ENCODE results near the gene SIGLEC5.
A peak's percentile ranks its signal among the peaks of the same experiment; 100 is the strongest.

Gene SIGLEC5

DNA sequence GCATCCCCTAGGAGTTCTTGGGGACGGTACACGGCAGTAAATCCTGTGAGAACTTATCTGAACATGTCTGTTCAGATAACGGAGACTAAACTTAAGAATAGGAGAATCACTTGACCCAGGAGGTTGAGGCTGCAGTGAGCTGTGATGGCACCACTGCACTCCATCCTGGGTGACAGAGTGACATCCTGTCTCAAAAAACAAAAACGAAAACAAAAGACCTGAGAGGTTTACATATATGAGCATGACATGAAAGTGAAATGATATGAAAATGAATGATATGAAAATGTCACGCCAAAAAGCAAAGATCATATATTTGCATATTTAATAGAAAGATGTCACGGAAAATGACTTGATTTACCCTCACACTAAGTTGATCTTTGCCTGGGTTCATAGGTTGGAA is 53.4 kb downstream of the SIGLEC5 start:
- H3K4me1 ChIP-seq (ENCODE audit: control insufficient read depth, insufficient read depth, low read length): peaks cover 17% of the 10 kb centered on the region
- no peaks in the 10 kb centered on the region for H3K9me3 ChIP-seq (ENCODE audit: control insufficient read depth, low read length)
- H3K4me3 ChIP-seq (ENCODE audit: low read length): no peak overlapping the region
- no peaks in the 10 kb centered on the region for H3K27me3 ChIP-seq (replicated peaks; ENCODE audit: control insufficient read depth, insufficient read depth, low read length)
- peaks cover 39% of the 10 kb centered on the region for H3K36me3 ChIP-seq (ENCODE audit: control insufficient read depth, insufficient read depth, low read length, severe bottlenecking)
- DNase-seq (ENCODE audit: low read depth): no peak
- no peak overlapping the region for H3K9ac ChIP-seq (ENCODE audit: low read length)

- Histone ChIP-seq H3K36me3 (ENCODE audit: control insufficient read depth, insufficient read depth, low read length, severe bottlenecking) (peaks cover 24% of the 10 kb centered on the region), H3K4me1 (ENCODE audit: control insufficient read depth, insufficient read depth, low read length) (peaks cover 20% of the 10 kb centered on the region), H3K27me3 (replicated peaks; ENCODE audit: control insufficient read depth, insufficient read depth, low read length) (peaks cover 2% of the 10 kb centered on the region)
These were observed 56.9 kb downstream of the SIGLEC5 start for GRCh38 chr19:51573331-51573730.

GRCh38 chr19:51572908-51573307 is 57.3 kb downstream of the SIGLEC5 start:
- peaks cover 24% of the 10 kb centered on the region for H3K36me3 ChIP-seq (ENCODE audit: control insufficient read depth, insufficient read depth, low read length, severe bottlenecking)
- DNase-seq (ENCODE audit: low read depth): peak; percentile 5
- H3K4me3 ChIP-seq (ENCODE audit: low read length): peak overlapping the region; percentile 96
- no peaks in the 10 kb centered on the region for H3K9me3 ChIP-seq (ENCODE audit: control insufficient read depth, low read length)
- H3K27me3 ChIP-seq (replicated peaks; ENCODE audit: control insufficient read depth, insufficient read depth, low read length): peaks cover 2% of the 10 kb centered on the region
- no peak overlapping the region for H3K9ac ChIP-seq (ENCODE audit: low read length)
- H3K4me1 ChIP-seq (ENCODE audit: control insufficient read depth, insufficient read depth, low read length): peaks cover 20% of the 10 kb centered on the region

More at GRCh38 chr19:51573331-51573730, 56.9 kb downstream of the SIGLEC5 start:
- H3K9me3 ChIP-seq (ENCODE audit: control insufficient read depth, low read length): no peaks in the 10 kb centered on the region
- no peak for DNase-seq (ENCODE audit: low read depth)
- H3K9ac ChIP-seq (ENCODE audit: low read length): no peak overlapping the region
- peak overlapping the region; percentile 96 for H3K4me3 ChIP-seq (ENCODE audit: low read length)

GRCh38 chr19:51572410-51572809 is 57.8 kb downstream of the SIGLEC5 start:
- Histone ChIP-seq H3K36me3 (ENCODE audit: control insufficient read depth, insufficient read depth, low read length, severe bottlenecking) (peaks cover 24% of the 10 kb centered on the region), H3K4me3 (ENCODE audit: low read length) (peak overlapping the region; percentile 96), H3K9me3 (ENCODE audit: control insufficient read depth, low read length) (no peaks in the 10 kb centered on the region), H3K4me1 (ENCODE audit: control insufficient read depth, insufficient read depth, low read length) (peaks cover 20% of the 10 kb centered on the region), H3K27me3 (replicated peaks; ENCODE audit: control insufficient read depth, insufficient read depth, low read length) (peaks cover 2% of the 10 kb centered on the region), H3K9ac (ENCODE audit: low read length) (peak overlapping the region; percentile 85)
- no peak for DNase-seq (ENCODE audit: low read depth)

GRCh38 chr19:51571599-51571998 is 58.6 kb downstream of the SIGLEC5 start:
- Histone ChIP-seq H3K4me3 (ENCODE audit: low read length) (peak overlapping the region; percentile 96), H3K9me3 (ENCODE audit: control insufficient read depth, low read length) (no peaks in the 10 kb centered on the region), H3K27me3 (replicated peaks; ENCODE audit: control insufficient read depth, insufficient read depth, low read length) (peaks cover 2% of the 10 kb centered on the region), H3K36me3 (ENCODE audit: control insufficient read depth, insufficient read depth, low read length, severe bottlenecking) (peaks cover 24% of the 10 kb centered on the region), H3K9ac (ENCODE audit: low read length) (peak overlapping the region; percentile 85), H3K4me1 (ENCODE audit: control insufficient read depth, insufficient read depth, low read length) (peaks cover 20% of the 10 kb centered on the region)
- peak; percentile 40 for DNase-seq (ENCODE audit: low read depth)

DNA sequence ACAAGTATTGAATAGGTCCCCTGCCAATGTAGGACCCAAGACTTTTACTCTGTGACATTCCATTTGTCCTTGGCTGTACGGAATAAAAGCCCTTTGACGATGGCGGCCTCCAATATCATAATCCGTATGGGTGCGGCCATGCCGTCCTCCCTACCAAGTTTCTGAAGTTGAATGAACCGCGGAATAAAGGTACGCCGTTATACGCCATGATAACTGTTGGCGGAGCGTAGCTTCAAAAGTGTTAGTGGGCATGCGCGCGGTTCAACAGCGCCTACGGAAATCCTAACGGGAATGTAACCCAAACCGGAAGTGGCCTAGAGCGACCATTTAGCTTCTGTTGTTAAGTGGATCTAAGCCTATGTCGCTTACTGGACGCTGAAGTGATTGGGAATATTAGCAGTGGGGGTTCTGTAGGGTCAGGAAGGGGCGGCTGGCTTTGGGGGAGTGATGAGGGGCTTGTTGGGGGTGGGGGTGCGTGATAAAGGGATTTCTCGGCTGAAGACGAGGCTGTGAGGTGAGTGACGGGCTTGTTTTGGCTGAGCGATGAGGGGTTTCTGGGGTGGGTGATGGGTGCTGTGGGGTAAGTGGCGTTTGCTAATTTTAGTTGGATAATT is 59.1 kb downstream of the SIGLEC5 start, which contains the start of gene ZNF175:
ZNF175 (plus strand) TSS at position 322 of the 614 bp plus-strand sequence. CDS start 2,047 bp downstream, outside the sequence.
- peaks cover 20% of the 10 kb centered on the region for H3K4me1 ChIP-seq (ENCODE audit: control insufficient read depth, insufficient read depth, low read length)
- H3K9ac ChIP-seq (ENCODE audit: low read length): peak within 1 kb of the TSS; percentile 85
- H3K36me3 ChIP-seq (ENCODE audit: control insufficient read depth, insufficient read depth, low read length, severe bottlenecking): peaks cover 24% of the 10 kb centered on the region
- peak; percentile 99 for DNase-seq (ENCODE audit: low read depth)
- H3K27me3 ChIP-seq (replicated peaks; ENCODE audit: control insufficient read depth, insufficient read depth, low read length): peaks cover 3% of the 10 kb centered on the region
- no peaks in the 10 kb centered on the region for H3K9me3 ChIP-seq (ENCODE audit: control insufficient read depth, low read length)
- peak within 1 kb of the TSS; percentile 96 for H3K4me3 ChIP-seq (ENCODE audit: low read length)

GRCh38 chr19:51568456-51568855 is 61.7 kb downstream of the SIGLEC5 start:
- DNase-seq (ENCODE audit: low read depth): no peak
- Histone ChIP-seq H3K9ac (ENCODE audit: low read length) (no peak overlapping the region), H3K4me3 (ENCODE audit: low read length) (no peak overlapping the region), H3K9me3 (ENCODE audit: control insufficient read depth, low read length) (no peaks in the 10 kb centered on the region), H3K27me3 (replicated peaks; ENCODE audit: control insufficient read depth, insufficient read depth, low read length) (peaks cover 14% of the 10 kb centered on the region), H3K36me3 (ENCODE audit: control insufficient read depth, insufficient read depth, low read length, severe bottlenecking) (peaks cover 5% of the 10 kb centered on the region), H3K4me1 (ENCODE audit: control insufficient read depth, insufficient read depth, low read length) (peaks cover 20% of the 10 kb centered on the region)

DNA sequence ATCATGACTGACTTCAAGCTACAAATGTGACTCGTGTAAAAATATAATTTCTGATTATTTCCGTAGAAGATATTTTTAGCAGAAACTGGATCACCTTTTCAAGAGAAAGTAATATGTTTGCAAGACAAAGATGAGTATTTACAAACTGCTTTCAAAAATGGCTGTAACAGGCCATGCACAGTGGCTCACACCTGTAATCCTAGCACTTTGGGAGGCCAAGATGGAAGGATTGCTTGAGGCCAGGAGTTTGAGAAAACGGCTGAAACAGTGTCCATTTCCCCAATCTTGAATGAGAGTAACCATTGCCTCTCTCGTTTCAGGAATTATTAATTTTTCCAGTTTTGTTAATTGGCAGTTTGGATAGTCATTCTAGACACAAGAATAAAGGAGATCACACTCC is 62.6 kb downstream of the SIGLEC5 start:
- H3K36me3 ChIP-seq (ENCODE audit: control insufficient read depth, insufficient read depth, low read length, severe bottlenecking): no peaks in the 10 kb centered on the region
- H3K27me3 ChIP-seq (replicated peaks; ENCODE audit: control insufficient read depth, insufficient read depth, low read length): peaks cover 14% of the 10 kb centered on the region
- H3K4me3 ChIP-seq (ENCODE audit: low read length): no peak overlapping the region
- no peak for DNase-seq (ENCODE audit: low read depth)
- peaks cover 11% of the 10 kb centered on the region for H3K4me1 ChIP-seq (ENCODE audit: control insufficient read depth, insufficient read depth, low read length)
- H3K9me3 ChIP-seq (ENCODE audit: control insufficient read depth, low read length): no peaks in the 10 kb centered on the region
- no peak overlapping the region for H3K9ac ChIP-seq (ENCODE audit: low read length)

DNA sequence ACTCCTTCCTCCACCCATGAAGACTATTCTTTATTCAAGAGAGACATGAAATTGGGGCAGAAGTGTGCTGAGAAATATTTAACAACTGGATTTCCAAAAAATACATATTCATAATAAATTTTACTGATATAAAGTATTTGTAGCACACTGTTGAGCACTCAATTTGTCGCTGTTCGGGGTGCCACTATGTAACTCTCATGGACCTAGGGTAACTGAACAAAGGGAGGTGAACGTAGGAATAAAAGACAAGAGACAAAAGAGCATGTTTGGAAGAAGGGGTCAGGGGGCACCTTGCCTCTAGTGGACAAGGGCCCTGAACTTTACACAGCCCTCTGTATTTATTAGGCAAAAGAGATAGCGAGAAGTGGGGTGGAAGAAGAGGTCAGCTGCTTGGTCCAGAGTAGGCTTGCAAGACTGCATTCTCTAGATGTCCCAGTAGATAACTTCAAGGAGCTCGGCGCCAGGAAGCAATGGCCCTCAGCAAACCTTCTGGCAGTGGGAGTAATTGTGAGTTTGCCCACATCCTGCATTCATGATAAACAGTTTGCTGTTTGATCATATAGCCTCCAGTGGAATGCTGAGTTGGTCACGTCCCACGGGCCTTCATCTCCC is 63.6 kb downstream of the SIGLEC5 start:
- no peaks in the 10 kb centered on the region for H3K9me3 ChIP-seq (ENCODE audit: control insufficient read depth, low read length)
- peaks cover 1% of the 10 kb centered on the region for H3K4me1 ChIP-seq (ENCODE audit: control insufficient read depth, insufficient read depth, low read length)
- H3K9ac ChIP-seq (ENCODE audit: low read length): no peak overlapping the region
- DNase-seq (ENCODE audit: low read depth): no peak
- no peaks in the 10 kb centered on the region for H3K36me3 ChIP-seq (ENCODE audit: control insufficient read depth, insufficient read depth, low read length, severe bottlenecking)
- H3K4me3 ChIP-seq (ENCODE audit: low read length): no peak overlapping the region
- peaks cover 14% of the 10 kb centered on the region for H3K27me3 ChIP-seq (replicated peaks; ENCODE audit: control insufficient read depth, insufficient read depth, low read length)

DNA sequence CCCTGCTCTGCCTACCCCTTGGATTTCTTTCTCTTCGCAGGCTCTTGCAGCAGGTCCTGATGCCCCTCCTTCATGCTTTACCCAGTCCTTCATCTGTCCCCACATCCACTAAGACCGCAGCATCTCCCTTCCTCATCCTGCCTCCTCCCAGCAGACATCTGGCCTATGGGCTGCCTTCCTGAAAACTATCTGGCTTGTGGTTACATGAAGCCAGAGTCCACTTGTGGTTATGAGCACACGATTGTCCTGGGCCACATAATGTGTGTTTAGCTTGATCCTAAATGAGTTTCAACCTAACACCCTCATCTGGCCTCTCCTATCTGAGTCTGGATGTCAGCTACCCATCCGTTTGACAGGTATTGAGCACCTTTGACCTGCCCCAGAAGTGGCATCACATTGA is 64.6 kb downstream of the SIGLEC5 start:
- H3K9ac ChIP-seq (ENCODE audit: low read length): no peak overlapping the region
- H3K36me3 ChIP-seq (ENCODE audit: control insufficient read depth, insufficient read depth, low read length, severe bottlenecking): no peaks in the 10 kb centered on the region
- H3K4me3 ChIP-seq (ENCODE audit: low read length): no peak overlapping the region
- no peaks in the 10 kb centered on the region for H3K4me1 ChIP-seq (ENCODE audit: control insufficient read depth, insufficient read depth, low read length)
- no peak for DNase-seq (ENCODE audit: low read depth)
- peaks cover 14% of the 10 kb centered on the region for H3K27me3 ChIP-seq (replicated peaks; ENCODE audit: control insufficient read depth, insufficient read depth, low read length)
- H3K9me3 ChIP-seq (ENCODE audit: control insufficient read depth, low read length): no peaks in the 10 kb centered on the region

DNA sequence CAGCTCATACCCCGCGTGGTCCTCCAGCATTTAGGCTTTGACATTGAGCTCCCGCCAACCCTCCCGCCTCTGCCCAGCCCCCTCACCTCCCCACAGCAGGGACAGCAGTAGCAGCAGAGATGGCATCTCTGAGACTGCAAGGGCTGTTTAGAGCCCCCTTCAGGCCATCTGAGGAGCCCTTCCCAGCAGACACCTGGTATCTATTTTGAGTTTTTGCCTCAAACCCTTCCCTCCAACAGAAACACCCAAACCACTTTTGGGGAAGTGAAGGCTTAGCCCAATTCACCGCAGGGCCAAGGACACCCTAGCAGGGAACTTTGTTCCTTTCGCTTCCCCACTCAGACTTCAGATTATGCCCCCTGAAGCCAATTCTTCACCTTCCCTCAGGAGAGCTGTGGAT is 65.4 kb downstream of the SIGLEC5 start:
- Histone ChIP-seq H3K36me3 (ENCODE audit: control insufficient read depth, insufficient read depth, low read length, severe bottlenecking) (no peaks in the 10 kb centered on the region), H3K9me3 (ENCODE audit: control insufficient read depth, low read length) (no peaks in the 10 kb centered on the region), H3K4me3 (ENCODE audit: low read length) (no peak overlapping the region), H3K27me3 (replicated peaks; ENCODE audit: control insufficient read depth, insufficient read depth, low read length) (peaks cover 19% of the 10 kb centered on the region), H3K4me1 (ENCODE audit: control insufficient read depth, insufficient read depth, low read length) (no peaks in the 10 kb centered on the region), H3K9ac (ENCODE audit: low read length) (no peak overlapping the region)
- DNase-seq (ENCODE audit: low read depth): no peak
